Measurements from ENCODE around the gene HGS. TPM values are rescaled to one million over a fixed set of nuclear protein-coding genes. Genes with fewer than 3 reads are reported as not detected.

The HGS gene
- total RNA-seq, 1 donor from 2014 or later, result 40.3 TPM

DNA sequence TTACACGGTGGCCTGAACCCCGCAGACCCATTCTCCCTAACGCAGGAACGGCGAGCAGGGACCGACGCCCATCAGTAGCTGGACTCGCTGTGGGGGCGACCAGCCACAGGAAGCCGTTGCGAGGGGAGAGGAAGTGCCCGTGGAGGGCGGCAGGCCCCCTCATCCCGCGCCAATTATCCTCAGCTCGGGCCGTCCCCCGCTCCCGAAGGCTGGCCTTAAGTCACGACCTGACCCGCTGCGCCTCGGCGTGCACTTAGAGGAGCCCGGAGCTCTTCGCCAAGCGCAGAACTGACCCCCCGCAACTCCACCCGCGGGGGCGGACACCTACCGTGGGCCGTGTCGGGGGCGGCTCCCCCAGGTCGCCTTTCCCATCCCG is 615 bp upstream of the HGS start:
- DNase-seq (ENCODE audit: low spot score) (no peak), ATAC-seq (peak; percentile 19)

DNA sequence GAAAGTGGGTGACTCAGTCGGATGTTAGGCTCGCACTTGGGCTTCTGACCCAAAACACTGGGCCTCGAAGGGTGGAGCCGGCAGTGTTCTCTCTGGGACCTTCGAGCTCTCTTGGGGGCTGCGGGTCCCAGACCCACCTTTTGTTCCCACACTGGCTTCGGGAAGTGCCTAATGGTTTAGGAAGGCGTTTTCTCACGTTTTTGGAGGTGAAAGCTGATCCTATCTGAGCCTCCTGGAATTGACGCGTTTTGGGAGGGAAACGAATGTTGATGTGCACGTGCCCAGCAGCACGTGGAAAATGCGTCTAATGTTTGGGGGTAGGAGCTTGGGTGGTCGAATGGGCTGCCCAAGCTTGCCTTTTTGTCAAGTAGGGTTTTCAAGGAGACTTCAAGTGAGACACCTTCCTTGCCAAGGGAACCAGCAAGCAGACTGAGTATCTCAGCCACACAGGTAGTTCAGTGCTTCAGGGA is 666 bp downstream of the HGS start:
- no peak for DNase-seq (ENCODE audit: low spot score)
- ATAC-seq, result no peak

DNA sequence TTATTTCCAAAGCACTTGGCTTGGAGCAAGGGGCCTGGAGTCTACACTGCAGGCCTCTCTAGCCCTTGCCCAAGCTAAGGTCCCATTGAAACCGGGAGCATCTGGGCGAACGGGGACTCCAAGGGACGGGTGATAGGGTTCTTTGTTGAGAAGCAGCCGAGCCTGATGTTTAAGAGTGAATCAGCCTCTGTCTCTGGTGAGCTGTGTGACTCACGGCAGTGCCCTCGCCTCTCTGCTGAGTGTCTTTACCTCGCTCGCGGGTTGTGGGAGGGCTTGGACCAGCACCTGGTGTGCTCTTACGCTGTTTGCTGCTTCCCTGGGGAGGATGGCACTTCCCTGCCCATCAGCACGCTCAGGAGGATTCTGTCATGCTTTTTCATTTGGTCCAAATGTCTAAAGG is 1.3 kb downstream of the HGS start:
- no peak for ATAC-seq
- no peak for DNase-seq (ENCODE audit: low spot score)

DNA sequence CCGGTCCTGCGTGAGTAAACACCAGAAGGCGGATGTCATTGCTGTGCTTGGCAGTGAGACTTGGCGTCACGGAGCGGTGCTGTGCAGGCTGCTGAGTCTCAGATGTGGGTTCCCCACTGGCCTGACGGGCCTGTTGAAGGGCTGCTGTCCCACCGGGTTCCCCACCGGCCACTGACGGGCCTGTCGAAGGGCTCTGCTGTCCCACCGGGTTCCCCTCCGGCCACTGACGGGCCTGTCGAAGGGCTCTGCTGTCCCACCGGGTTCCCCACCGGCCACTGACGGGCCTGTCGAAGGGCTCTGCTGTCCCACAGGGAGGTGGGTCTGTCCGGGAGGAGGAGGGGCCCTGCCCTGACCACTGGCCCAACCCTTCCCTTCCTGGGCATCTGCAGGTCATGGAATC is 2.8 kb downstream of the HGS start:
- ATAC-seq, result no peak
- DNase-seq (ENCODE audit: low spot score), result no peak

DNA sequence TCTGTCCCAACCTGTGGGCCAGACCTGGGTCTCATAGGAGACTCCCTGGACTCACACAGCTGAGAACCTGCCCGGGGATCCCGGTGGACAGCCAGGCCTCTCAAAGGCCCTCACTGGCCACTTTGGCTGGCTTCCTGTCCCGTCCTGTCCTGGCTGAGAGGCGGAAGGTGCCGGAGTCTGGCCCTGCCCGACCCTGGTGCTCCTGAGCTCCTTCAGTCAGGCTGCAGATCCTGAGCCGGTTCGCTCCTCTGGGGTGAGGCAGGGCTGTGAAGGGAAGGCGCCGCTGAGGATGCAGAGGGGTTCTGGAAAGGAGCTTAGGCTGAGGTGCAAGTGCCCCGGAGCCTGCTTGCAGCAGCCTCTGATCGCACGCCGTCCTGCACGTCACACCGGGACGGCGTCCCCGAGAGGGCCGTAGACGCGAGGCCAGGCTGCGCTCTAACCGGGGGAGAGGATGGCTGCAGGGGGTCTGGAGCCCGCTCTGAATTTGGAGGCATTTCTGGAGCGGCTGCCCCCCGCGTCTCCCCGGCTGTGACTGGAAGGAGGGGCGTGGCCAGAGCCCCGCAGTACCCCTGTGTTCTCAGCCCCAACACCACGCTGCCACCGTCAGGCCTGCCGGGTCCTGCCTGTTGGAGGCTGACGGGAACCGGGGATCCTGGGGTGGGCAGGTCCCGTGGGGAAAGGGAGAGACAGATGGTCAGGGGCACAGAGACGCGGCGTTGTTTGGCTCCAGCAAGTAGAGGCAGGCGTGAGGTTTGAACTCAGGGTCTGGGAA is 4.1 kb downstream of the HGS start:
- no peak for DNase-seq (ENCODE audit: low spot score)
- no peak for ATAC-seq

DNA sequence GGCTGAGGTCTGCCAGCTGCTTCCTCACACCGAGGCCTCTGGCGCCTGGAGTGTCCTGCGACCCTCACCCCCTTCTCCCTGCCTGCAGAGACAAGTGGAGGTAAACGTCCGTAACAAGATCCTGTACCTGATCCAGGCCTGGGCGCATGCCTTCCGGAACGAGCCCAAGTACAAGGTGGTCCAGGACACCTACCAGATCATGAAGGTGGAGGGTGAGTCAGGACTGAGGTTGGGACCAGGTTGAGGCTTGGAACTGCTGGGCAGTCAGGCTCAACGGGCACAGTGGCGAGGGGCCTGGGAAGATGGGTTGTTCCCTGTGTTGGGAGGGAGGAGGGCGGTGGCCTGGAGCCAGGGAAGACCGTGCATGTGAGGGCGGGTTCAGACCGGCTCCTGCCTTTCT is 4.8 kb downstream of the HGS start:
- DNase-seq (ENCODE audit: low spot score), result no peak
- ATAC-seq, result no peak

DNA sequence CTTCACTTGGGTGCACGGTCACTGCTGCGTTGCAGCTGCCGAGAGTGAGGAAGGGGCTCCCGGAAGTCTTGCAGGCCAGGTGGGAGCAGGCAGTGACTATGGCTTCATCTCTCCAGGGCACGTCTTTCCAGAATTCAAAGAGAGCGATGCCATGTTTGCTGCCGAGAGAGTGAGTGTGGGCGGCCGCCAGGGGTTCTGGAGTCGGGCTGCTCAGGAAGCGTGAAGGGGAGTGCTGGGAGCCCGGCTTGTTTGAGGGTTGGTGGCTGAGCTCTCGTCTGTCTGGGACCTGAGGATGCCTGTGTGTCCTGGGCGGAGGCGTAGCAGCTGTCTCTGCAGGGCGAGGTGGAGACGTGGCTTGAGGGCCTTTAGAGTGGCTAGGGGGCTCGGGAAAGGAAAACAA is 6.3 kb downstream of the HGS start:
- DNase-seq (ENCODE audit: low spot score), result no peak
- no peak for ATAC-seq

DNA sequence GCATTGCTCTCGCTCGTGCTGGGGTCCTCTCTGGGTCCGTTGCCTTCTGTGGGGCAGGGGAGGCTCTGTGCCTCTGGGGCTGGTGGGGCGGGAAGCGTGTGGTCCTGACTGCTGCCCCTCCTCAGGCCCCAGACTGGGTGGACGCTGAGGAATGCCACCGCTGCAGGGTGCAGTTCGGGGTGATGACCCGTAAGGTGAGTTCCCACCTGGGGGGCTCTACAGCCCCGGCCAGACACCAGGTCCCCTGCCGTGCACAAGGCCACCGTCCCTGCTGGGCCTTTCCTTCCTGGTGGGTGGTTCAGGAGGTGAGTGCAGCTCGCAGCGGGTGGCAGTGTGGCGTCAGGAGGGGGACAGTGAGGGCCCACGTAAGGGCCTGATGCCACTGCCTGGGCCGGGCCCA is 6.7 kb downstream of the HGS start:
- DNase-seq (ENCODE audit: low spot score), result no peak
- no peak for ATAC-seq

DNA sequence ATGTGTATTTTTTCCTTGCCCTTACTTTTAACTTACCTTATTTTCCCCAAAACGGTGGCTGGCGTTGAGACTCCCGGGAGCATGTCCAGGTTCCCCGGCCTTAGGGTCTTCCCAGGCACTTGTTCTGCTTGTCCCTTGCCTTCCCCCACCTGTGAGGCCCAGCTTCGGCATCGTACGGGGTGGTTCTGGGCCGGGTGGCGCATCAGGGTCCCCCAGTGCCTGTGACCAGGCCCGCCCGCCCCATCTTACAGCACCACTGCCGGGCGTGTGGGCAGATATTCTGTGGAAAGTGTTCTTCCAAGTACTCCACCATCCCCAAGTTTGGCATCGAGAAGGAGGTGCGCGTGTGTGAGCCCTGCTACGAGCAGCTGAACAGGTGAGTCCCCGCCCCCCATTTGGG is 7.4 kb downstream of the HGS start:
- DNase-seq (ENCODE audit: low spot score) (no peak), ATAC-seq (no peak)

DNA sequence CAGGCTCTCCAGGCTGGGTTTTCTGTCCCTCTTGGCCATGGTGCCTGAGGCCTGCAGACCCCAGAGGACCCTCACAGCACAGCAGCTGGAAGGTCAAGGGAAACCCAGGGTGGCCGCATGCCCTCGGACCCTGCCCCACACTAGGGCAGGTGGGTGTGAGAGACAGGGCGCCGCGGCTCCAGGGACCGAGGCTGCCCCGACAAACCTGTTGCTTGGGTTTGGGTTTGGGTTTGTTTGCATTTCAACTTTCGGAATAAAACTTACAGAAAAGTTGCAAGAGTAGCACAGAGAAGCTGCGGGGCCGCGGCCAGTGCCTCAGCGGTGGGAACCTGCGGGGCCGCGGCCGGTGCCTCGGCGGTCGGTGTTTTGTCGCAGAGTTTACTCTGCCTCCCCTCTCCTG is 7.8 kb downstream of the HGS start:
- no peak for DNase-seq (ENCODE audit: low spot score)
- ATAC-seq, result no peak

DNA sequence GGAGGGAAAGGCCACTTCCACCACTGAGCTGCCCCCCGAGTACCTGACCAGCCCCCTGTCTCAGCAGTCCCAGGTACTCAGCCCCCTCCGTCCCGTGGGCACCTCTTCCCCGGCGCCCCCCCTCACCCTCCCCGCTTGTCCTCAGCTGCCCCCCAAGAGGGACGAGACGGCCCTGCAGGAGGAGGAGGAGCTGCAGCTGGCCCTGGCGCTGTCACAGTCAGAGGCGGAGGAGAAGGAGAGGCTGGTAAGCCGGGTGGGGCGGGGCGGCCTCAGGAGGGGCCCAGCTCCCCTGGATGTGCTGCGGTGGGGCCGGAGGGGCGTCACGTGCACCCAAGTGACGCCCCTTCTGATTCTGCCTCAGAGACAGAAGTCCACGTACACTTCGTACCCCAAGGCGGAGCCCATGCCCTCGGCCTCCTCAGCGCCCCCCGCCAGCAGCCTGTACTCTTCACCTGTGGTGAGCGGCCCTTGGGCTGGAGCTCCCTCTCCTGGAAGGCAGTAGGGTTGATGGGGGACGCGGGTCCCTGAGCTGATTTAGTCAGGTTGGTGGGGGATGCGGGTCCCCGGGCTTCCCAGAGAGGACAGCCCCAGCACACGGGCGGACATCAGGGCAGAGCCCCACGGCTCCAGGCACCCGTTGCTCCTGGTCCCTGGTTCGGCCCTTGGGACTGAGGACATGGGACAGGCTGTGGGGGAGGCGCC is 9.8 kb downstream of the HGS start:
- DNase-seq (ENCODE audit: low spot score) (no peak), ATAC-seq (peak; percentile 6)

DNA sequence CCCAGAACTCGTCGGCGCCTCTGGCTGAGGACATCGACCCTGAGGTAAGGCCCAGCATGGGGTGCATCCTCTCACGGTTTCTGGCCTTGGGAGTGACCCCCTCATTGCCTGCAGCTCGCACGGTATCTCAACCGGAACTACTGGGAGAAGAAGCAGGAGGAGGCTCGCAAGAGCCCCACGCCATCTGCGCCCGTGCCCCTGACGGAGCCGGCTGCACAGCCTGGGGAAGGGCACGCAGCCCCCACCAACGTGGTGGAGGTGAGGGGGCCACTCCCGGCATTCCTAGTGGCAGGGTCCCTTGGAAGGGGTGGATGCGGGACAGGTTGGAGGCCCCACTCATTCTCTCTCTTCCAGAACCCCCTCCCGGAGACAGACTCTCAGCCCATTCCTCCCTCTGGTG is 11.0 kb downstream of the HGS start:
- no peak for ATAC-seq
- DNase-seq (ENCODE audit: low spot score), result no peak

DNA sequence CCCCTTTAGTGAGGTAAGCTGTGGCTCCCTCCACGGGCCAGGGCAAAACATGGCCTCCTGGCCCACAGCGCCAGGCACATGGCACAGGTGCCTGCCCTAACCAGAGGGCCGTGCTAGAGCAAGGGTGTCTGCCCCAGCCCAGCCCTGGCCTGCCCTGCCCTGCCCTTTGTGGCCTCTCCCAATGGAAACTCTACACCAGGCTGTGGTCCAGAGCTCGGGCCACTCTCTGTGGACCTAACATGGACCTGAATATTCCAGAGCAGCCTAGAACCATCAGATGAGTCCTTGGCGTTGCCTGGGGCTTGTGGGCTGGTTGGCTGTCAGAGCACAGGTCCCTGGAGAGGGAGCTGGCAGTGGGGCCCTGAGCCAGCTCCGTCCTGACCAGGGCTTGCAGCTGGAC is 11.4 kb downstream of the HGS start:
- ATAC-seq (peak; percentile 5), DNase-seq (ENCODE audit: low spot score) (no peak)

DNA sequence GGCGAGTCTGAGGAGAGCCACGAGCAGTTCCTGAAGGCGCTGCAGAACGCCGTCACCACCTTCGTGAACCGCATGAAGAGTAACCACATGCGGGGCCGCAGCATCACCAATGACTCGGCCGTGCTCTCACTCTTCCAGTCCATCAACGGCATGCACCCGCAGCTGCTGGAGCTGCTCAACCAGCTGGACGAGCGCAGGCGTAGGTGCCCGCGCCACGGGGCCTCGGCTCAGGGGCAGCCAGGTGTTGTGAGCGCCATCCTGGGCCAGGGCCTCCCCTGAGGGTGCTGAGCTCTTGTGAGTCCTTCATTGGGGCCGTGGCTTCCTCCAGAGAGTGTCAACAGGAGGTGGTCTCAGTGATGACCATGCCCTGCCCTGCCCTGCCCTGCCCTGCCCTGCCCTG is 12.0 kb downstream of the HGS start:
- no peak for ATAC-seq
- no peak for DNase-seq (ENCODE audit: low spot score)

DNA sequence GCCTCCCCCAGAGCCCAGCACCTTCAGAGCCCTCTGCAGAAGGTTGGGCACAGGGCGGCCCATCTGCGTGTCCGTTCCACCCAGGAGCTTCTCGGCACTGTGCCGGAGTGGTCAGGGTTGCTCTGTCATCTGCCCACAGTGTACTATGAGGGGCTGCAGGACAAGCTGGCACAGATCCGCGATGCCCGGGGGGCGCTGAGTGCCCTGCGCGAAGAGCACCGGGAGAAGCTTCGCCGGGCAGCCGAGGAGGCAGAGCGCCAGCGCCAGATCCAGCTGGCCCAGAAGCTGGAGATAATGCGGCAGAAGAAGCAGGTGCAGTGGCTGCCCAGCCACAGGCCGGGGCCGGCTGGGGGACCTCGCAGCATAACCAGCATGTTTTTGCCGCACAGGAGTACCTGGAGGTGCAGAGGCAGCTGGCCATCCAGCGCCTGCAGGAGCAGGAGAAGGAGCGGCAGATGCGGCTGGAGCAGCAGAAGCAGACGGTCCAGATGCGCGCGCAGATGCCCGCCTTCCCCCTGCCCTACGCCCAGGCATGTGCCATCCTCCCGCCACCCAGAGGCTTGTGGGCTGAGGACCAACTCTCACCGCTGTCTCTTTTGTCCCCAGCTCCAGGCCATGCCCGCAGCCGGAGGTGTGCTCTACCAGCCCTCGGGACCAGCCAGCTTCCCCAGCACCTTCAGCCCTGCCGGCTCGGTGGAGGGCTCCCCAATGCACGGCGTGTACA is 12.6 kb downstream of the HGS start:
- DNase-seq (ENCODE audit: low spot score), result no peak

DNA sequence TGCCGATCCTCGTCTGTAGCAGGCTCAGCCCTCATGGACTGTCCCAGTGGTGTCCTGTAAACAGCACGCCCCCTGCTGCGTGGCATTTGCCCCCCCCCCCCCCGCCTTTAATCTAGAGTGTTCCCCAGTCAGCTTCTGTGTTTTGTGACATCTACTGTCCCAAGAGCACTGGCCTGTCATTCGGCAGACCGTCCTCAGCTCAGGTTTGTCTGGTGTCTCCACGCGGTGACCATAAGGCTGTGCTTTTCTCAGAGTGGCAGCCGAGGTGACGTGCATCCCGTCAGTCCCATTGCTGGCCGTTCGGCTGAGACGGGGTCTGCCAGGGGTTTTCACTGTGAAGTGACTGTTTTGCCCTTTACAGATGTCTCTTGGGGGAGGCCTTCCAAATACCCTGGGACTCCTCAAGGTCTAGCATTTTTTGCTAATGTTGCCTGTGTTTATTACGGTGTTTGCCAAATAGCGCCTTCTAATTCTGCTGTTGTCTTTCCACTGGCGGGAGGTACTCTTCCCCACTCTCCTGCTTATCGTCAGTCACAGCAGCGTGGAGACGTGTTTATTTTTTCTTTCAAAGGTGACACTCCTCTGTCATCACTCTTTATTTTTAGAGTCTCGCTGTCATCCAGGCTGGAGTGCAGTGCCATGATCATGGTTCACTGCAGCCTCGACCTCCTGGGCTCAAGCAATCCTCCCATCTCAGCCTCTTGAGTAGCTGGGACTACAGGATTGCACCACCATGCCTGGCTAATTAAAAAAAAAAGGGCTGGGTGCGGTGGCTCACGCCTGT is 13.6 kb downstream of the HGS start:
- no peak for DNase-seq (ENCODE audit: low spot score)
- no peak for ATAC-seq

More for the DNA sequence above, 12.6 kb downstream of the HGS start:
- ATAC-seq, result no peak

DNA sequence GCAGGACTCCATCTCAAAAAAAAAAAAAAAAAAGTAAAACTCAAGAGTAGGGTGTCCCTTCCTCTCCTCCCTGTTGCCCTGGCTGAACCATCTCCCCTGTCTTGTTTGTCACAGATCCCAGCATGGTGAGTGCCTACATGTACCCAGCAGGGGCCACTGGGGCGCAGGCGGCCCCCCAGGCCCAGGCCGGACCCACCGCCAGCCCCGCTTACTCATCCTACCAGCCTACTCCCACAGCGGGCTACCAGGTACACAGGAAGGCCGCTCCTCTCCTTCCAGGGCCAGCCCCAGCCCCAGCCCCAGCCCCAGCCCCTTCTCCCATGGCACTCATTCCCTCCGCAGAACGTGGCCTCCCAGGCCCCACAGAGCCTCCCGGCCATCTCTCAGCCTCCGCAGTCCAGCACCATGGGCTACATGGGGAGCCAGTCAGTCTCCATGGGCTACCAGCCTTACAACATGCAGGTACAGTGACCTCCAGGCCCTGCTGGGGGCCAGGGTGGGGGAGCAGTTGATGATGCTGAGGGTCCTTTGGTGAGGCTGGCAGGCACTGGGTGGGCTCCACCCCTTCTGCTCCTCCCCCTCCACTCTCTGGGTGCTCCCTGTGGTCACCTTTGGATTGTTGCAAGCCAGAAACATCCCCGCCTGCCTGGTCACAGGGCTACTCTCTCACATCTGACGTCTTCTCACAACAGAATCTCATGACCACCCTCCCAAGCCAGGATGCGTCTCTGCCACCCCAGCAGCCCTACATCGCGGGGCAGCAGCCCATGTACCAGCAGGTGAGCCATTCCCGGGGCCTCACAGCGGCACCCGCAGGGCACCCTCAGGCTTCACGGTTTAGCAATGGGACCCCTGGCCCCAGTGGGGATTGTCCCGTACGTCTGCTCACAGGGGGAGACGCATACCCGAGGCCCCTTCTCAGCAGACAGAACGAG is 16.8 kb downstream of the HGS start:
- no peak for DNase-seq (ENCODE audit: low spot score)
- ATAC-seq, result no peak

DNA sequence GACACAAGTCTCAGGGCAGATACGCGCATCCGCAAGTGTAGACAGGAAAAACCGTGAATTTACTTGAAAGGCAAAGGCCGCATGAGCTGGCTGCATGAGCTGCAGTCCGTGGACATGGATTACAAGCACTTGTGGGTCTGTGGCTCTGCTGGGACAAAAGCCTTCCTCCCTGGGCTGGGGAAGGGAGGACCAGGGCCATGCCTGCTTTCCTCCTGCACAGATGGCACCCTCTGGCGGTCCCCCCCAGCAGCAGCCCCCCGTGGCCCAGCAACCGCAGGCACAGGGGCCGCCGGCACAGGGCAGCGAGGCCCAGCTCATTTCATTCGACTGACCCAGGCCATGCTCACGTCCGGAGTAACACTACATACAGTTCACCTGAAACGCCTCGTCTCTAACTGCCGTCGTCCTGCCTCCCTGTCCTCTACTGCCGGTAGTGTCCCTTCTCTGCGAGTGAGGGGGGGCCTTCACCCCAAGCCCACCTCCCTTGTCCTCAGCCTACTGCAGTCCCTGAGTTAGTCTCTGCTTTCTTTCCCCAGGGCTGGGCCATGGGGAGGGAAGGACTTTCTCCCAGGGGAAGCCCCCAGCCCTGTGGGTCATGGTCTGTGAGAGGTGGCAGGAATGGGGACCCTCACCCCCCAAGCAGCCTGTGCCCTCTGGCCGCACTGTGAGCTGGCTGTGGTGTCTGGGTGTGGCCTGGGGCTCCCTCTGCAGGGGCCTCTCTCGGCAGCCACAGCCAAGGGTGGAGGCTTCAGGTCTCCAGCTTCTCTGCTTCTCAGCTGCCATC is 17.7 kb downstream of the HGS start:
- ATAC-seq (no peak), DNase-seq (ENCODE audit: low spot score) (no peak)
